SU-DHL-6 (cell line): Measurements from ENCODE around the gene GLG1.

ENCODE experiments used
- H2AFZ ChIP-seq: fragments of 200-600 bp; sonication (generic); 2 replicates; pipeline ENCODE4 v1.6.1; 2014; ENCODE audit warnings: low read depth, mild to moderate bottlenecking, moderate library complexity, mixed read lengths, antibody characterized with exemption, low read length; ENCODE audit not compliant: severe bottlenecking
- H3F3A ChIP-seq: fragments of 200-600 bp; shearing (Covaris generic); 2 replicates; pipeline ENCODE4 v1.6.0; 2016; ENCODE audit warnings: antibody characterized with exemption, mild to moderate bottlenecking; ENCODE audit not compliant: insufficient read depth
- H3K27ac ChIP-seq: fragments of 200-600 bp; sonication (generic); 2 replicates; pipeline ENCODE4 v1.5.1; 2016; ENCODE audit warnings: low read depth, mild to moderate bottlenecking, low read length, moderate library complexity, mixed read lengths
- H3K27me3 ChIP-seq: fragments of 200-600 bp; sonication (generic), shearing (Covaris generic); 2 replicates; pipeline ENCODE4 v1.6.0; 2014; ENCODE audit warnings: mild to moderate bottlenecking, low read length
- H3K36me3 ChIP-seq: fragments of 200-600 bp; sonication (generic); 2 replicates; pipeline ENCODE4 v1.6.1; 2014; ENCODE audit warnings: mild to moderate bottlenecking, low read length, mixed read lengths
- H3K4me2 ChIP-seq: fragments of 300-600, 200-600 bp; shearing (Covaris generic), sonication (generic); 2 replicates; pipeline ENCODE4 v1.6.0; 2014; ENCODE audit warnings: low read length, low read depth, mild to moderate bottlenecking; ENCODE audit not compliant: poor library complexity, severe bottlenecking
- H3K4me3 ChIP-seq: fragments of 200-600 bp; sonication (generic); 2 replicates; pipeline ENCODE4 v1.5.1; 2014; ENCODE audit warnings: antibody characterized with exemption, low read length, mild to moderate bottlenecking, mixed read lengths; ENCODE audit not compliant: insufficient read depth, poor library complexity, severe bottlenecking
- H3K79me2 ChIP-seq: fragments of 200-600 bp; sonication (generic); 2 replicates; pipeline ENCODE4 v1.6.1; 2014; ENCODE audit warnings: mild to moderate bottlenecking, low read length, moderate library complexity; ENCODE audit not compliant: insufficient read depth
- H3K9ac ChIP-seq: fragments of 200-600 bp; sonication (generic); 2 replicates; pipeline ENCODE4 v1.7.0; 2014; ENCODE audit warnings: mild to moderate bottlenecking, low read length
- H3K9me2 ChIP-seq: fragments of 200-600 bp; sonication (generic); replicated peaks from 2 replicates; pipeline ENCODE4 v1.6.1; 2014; ENCODE audit warnings: low read length; ENCODE audit not compliant: insufficient read depth
- H3K9me3 ChIP-seq: fragments of 200-600 bp; sonication (generic); 2 replicates; pipeline ENCODE4 v1.6.1; 2014; ENCODE audit warnings: low read length, mixed read lengths; ENCODE audit not compliant: insufficient read depth
- H4K20me1 ChIP-seq: fragments of 200-600 bp; sonication (generic); 2 replicates; pipeline ENCODE4 v1.6.1; 2014; ENCODE audit warnings: low read depth, mild to moderate bottlenecking, antibody characterized with exemption, low read length, moderate library complexity, mixed read lengths
- EZH2phosphoT487 ChIP-seq: fragments of 200-600 bp; sonication (generic), shearing (Covaris generic); conservative IDR thresholded peaks from 2 replicates; pipeline ENCODE4 v1.6.1; 2018; ENCODE audit warnings: mild to moderate bottlenecking, antibody characterized with exemption, low read length, moderate library complexity, mixed read lengths
- TF ChIP-seq, protein P1 (sequence below): fragments of 200-600 bp; sonication (generic); IDR thresholded peaks from one replicate; pipeline ENCODE4 v1.5.1; 2017; ENCODE audit warnings: antibody characterized with exemption, mild to moderate bottlenecking, low read length, moderate library complexity; ENCODE audit not compliant: insufficient read depth, poor library complexity, severe bottlenecking

The GLG1 gene

DNA sequence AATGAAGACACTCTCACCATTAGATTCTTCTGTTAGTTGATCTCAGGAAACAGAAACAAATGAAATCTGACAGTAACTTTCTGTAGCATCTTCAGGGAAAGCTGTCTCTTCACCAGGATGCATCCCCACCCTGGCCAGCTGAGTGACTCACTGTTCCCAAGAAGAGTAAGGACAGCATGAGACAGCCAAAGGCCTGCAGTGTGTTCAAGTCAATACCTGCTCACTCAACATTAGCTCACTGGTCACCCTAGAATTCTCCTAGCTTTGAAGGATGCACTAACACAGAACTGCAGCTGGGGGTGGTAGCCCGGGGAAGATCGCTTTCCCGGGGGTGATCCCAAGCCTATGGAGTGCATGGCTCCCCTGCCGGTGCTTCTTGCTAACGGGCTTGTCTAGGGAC lies 157.4 kb downstream of the GLG1 start:
- TF ChIP-seq, protein P1, sequence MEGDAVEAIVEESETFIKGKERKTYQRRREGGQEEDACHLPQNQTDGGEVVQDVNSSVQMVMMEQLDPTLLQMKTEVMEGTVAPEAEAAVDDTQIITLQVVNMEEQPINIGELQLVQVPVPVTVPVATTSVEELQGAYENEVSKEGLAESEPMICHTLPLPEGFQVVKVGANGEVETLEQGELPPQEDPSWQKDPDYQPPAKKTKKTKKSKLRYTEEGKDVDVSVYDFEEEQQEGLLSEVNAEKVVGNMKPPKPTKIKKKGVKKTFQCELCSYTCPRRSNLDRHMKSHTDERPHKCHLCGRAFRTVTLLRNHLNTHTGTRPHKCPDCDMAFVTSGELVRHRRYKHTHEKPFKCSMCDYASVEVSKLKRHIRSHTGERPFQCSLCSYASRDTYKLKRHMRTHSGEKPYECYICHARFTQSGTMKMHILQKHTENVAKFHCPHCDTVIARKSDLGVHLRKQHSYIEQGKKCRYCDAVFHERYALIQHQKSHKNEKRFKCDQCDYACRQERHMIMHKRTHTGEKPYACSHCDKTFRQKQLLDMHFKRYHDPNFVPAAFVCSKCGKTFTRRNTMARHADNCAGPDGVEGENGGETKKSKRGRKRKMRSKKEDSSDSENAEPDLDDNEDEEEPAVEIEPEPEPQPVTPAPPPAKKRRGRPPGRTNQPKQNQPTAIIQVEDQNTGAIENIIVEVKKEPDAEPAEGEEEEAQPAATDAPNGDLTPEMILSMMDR, result no peak
- no peak for TF ChIP-seq EZH2phosphoT487
- no peaks in the 10 kb centered on the region for H3K27me3 ChIP-seq
- no peak overlapping the region for H2AFZ ChIP-seq
- H3F3A ChIP-seq, result no peaks in the 10 kb centered on the region
- no peaks in the 10 kb centered on the region for H3K9me3 ChIP-seq
- H3K4me3 ChIP-seq, result no peak overlapping the region
- H3K4me2 ChIP-seq, result no peak overlapping the region
- H3K9ac ChIP-seq, result no peak overlapping the region
- no peaks in the 10 kb centered on the region for H3K36me3 ChIP-seq
- H3K9me2 ChIP-seq, result no peaks in the 10 kb centered on the region
- no peak overlapping the region for H3K27ac ChIP-seq
- H4K20me1 ChIP-seq, result no peaks in the 10 kb centered on the region
- no peaks in the 10 kb centered on the region for H3K79me2 ChIP-seq

DNA sequence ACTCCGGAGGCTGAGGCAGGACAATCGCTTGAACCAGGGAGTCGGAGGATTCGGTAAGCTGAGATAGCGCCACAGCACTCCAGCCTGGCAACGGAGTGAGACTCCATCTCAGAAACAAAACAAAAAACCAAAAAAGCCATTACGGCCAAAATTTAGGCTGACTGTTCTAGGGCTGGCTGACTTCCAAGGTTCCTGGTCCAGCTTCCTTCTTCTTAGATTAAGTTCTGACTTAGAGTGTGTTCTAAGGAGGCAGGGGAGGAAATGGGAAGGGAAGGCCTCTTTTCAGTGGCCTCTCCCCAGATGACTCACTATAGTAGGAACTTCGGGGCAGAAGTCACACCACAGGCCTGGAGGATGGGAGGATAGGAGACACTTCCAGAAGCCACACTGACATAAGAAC lies 157.9 kb downstream of the GLG1 start:
- Histone ChIP-seq H3K4me2 (no peak overlapping the region), H3K79me2 (no peaks in the 10 kb centered on the region), H3K4me3 (no peak overlapping the region), H3K27me3 (no peaks in the 10 kb centered on the region), H4K20me1 (no peaks in the 10 kb centered on the region), H3K9me2 (no peaks in the 10 kb centered on the region), H3K36me3 (no peaks in the 10 kb centered on the region), H2AFZ (no peak overlapping the region), H3K9me3 (no peaks in the 10 kb centered on the region), H3K9ac (no peak overlapping the region), H3K27ac (no peak overlapping the region), H3F3A (no peaks in the 10 kb centered on the region)
- TF ChIP-seq EZH2phosphoT487, result no peak
- TF ChIP-seq, protein P1, result no peak

DNA sequence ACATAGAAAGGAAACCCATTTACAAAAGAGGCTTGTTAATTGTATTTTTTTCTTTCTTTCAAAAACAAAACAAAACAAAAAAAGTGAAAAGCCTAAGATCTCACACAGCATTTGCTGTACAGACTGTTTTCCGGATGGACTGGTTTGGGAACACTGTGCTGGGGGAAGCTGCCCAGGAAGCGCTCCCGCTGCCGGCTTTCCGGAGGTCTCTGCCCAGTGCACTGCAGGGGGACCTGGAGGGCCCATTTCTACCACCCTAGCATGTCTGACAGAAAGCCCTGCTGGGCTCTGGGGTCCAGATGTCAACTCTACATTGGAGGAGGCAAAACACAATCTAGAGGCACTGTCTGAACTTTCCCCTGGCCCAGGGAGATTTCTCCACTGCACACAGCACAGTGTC lies 159.3 kb downstream of the GLG1 start:
- Histone ChIP-seq H3K27ac (no peak overlapping the region), H3K4me3 (no peak overlapping the region), H3K4me2 (no peak overlapping the region)

More for the DNA sequence above, 159.3 kb downstream of the GLG1 start:
- Histone ChIP-seq H3K9ac (no peak overlapping the region), H3K27me3 (no peaks in the 10 kb centered on the region), H3K9me2 (no peaks in the 10 kb centered on the region), H2AFZ (no peak overlapping the region), H3K36me3 (no peaks in the 10 kb centered on the region), H3K9me3 (no peaks in the 10 kb centered on the region), H3F3A (no peaks in the 10 kb centered on the region), H4K20me1 (no peaks in the 10 kb centered on the region), H3K79me2 (no peaks in the 10 kb centered on the region)
- TF ChIP-seq EZH2phosphoT487, result no peak
- TF ChIP-seq, protein P1, result no peak
